ENCODE results near the gene KIAA1549. TPM values are rescaled to one million over a fixed set of nuclear protein-coding genes. Genes with fewer than 3 reads are reported as not detected.

KIAA1549 gene
- polyA plus RNA-seq, 2 donors, result 0.16 to 0.20 TPM

DNA sequence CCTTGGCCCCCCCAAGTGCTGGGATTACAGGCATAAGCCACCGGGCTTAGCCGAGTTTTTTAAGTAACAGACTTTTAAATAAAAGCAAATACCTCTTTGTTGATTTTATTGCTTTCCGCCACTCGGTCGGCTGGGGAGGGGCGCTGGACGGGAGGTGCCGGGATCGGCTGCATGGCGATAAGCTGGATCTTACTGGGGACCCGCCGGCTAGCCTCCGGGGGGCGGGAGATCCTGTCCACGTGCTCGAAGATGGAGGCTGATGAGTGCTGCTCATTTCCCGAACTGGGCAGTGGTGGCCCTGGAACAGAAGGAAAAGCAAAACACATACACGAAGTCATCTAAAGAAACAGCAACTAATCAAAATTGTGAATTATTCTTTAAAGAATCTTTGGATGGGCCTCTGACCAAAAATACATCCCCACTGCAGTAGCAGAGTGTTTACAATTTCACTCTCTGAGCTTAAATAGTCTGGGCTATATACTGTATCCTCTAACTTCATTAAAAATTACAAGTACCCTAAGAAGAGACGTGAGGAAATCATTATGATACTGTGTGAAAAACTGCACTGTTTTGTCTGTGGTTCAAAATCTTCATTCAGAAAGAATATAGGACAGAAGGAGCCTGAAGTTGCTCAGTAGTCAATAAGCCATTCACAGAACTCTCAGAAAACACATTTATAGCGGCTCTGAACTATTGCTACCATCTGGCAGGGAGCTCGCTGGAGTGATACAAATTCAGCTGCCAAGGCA is 110.0 kb downstream of the KIAA1549 start:
- no peak overlapping the region for H3K27ac ChIP-seq (ENCODE audit: low read depth in 2 of 2, low read length in 1 of 2)
- H3K36me3 ChIP-seq (ENCODE audit: control insufficient read depth in 2 of 2, insufficient read depth in 2 of 2, low read length in 1 of 2), result peaks cover 0 to 4% of the 10 kb centered on the region in 2 donors
- no peak overlapping the region for H3K4me3 ChIP-seq (ENCODE audit: low read depth in 1 of 2, low read length in 2 of 2)
- no peaks in the 10 kb centered on the region for H3K27me3 ChIP-seq (ENCODE audit: control insufficient read depth in 1 of 2, insufficient read depth in 2 of 2, low read length in 2 of 2)
- H3K4me1 ChIP-seq (ENCODE audit: control insufficient read depth in 2 of 2, insufficient read depth in 2 of 2, low read length in 1 of 2), result no peaks in the 10 kb centered on the region
- H3K9me3 ChIP-seq (ENCODE audit: control insufficient read depth in 2 of 2, insufficient read depth in 1 of 2, low read depth in 1 of 2, low read length in 1 of 2), result peaks cover 0 to 2% of the 10 kb centered on the region in 2 donors
- WGBS, 2 donors, result 93 to 94% methylated on average over 21 of the region's 21 CpGs

DNA sequence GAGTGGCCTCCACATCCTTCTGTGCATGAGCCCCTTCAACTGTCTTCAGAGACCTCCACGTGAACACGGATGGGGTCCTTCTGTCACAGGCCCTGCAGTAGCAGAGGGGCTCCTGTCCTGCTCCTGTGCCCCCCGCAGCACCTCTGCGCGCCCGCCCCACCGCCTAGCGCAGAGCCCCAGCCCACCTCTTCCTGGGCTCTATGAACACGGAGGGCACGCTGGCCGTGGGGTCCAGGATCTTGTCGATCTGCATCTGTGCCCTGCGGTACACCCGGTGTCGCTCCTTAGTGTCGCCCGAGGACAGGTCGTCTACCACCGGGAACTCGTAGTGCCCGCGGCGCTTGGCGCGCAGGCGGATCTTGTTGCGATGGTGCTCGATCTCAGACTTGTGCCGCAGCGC is 111.8 kb downstream of the KIAA1549 start:
- Histone ChIP-seq H3K4me1 (ENCODE audit: control insufficient read depth in 2 of 2, insufficient read depth in 2 of 2, low read length in 1 of 2) (no peaks in the 10 kb centered on the region), H3K36me3 (ENCODE audit: control insufficient read depth in 2 of 2, insufficient read depth in 2 of 2, low read length in 1 of 2) (peaks cover 0 to 4% of the 10 kb centered on the region in 2 donors), H3K27ac (ENCODE audit: low read depth in 2 of 2, low read length in 1 of 2) (no peak overlapping the region), H3K27me3 (ENCODE audit: control insufficient read depth in 1 of 2, insufficient read depth in 2 of 2, low read length in 2 of 2) (no peaks in the 10 kb centered on the region), H3K4me3 (ENCODE audit: low read depth in 1 of 2, low read length in 2 of 2) (no peak overlapping the region), H3K9me3 (ENCODE audit: control insufficient read depth in 2 of 2, insufficient read depth in 1 of 2, low read depth in 1 of 2, low read length in 1 of 2) (peaks cover 0 to 2% of the 10 kb centered on the region in 2 donors)
- whole genome bisulfite sequencing, 2 donors, result 98 to 99% methylated on average over 30 of the region's 30 CpGs

DNA sequence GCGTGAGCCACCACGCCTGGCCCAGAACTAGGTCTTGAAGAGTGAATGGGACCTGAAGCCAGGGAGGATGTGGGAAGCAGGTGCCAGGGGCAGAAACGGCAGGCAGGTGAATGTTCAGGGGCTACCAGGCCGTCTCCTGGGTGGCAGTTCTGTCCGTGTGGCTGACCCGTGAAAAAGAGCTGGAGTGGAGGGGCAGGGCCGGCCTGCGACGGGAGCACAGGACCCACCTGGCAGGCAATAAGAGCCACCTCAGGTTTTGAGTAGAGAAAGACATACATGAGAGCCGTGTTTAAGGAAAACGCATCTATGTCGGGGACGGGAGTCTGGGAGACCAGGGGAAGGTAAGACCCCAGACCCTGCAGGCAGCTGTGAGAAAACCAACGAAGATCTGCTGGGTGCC is 112.5 kb downstream of the KIAA1549 start:
- peaks cover 0 to 2% of the 10 kb centered on the region in 2 donors for H3K9me3 ChIP-seq (ENCODE audit: control insufficient read depth in 2 of 2, insufficient read depth in 1 of 2, low read depth in 1 of 2, low read length in 1 of 2)
- no peak overlapping the region for H3K4me3 ChIP-seq (ENCODE audit: low read depth in 1 of 2, low read length in 2 of 2)
- H3K27ac ChIP-seq (ENCODE audit: low read depth in 2 of 2, low read length in 1 of 2), result no peak overlapping the region
- H3K4me1 ChIP-seq (ENCODE audit: control insufficient read depth in 2 of 2, insufficient read depth in 2 of 2, low read length in 1 of 2), result no peaks in the 10 kb centered on the region
- H3K36me3 ChIP-seq (ENCODE audit: control insufficient read depth in 2 of 2, insufficient read depth in 2 of 2, low read length in 1 of 2), result peaks cover 0 to 4% of the 10 kb centered on the region in 2 donors
- no peaks in the 10 kb centered on the region for H3K27me3 ChIP-seq (ENCODE audit: control insufficient read depth in 1 of 2, insufficient read depth in 2 of 2, low read length in 2 of 2)
- 89 to 94% methylated on average over 14 of the region's 14 CpGs for WGBS, 2 donors

DNA sequence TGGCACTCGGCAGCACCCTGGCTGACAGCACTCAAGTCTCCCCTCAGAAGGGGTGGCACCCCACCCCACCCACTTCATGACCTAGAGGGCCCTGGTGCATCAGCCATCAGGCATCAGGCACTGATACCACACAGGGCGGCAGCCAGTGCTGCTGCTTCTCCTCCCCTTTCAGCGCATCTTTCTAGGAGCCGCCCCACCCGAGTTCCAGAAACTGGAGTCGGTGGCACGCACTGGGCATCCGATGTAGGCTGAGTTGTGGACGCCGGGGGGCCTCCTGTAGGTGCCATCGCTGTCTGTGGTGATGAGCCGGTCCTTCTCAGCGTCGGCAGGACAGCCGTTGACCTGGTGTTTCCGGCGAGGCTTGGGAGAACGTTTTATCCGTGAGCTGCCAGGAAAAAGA is 113.4 kb downstream of the KIAA1549 start:
- H3K4me1 ChIP-seq (ENCODE audit: control insufficient read depth in 2 of 2, insufficient read depth in 2 of 2, low read length in 1 of 2), result no peaks in the 10 kb centered on the region
- no peaks in the 10 kb centered on the region for H3K27me3 ChIP-seq (ENCODE audit: control insufficient read depth in 1 of 2, insufficient read depth in 2 of 2, low read length in 2 of 2)
- no peak overlapping the region for H3K4me3 ChIP-seq (ENCODE audit: low read depth in 1 of 2, low read length in 2 of 2)
- WGBS, 2 donors, result 96 to 97% methylated on average over 19 of the region's 19 CpGs
- H3K27ac ChIP-seq (ENCODE audit: low read depth in 2 of 2, low read length in 1 of 2), result no peak overlapping the region
- H3K36me3 ChIP-seq (ENCODE audit: control insufficient read depth in 2 of 2, insufficient read depth in 2 of 2, low read length in 1 of 2), result peaks cover 0 to 4% of the 10 kb centered on the region in 2 donors
- peaks cover 0 to 2% of the 10 kb centered on the region in 2 donors for H3K9me3 ChIP-seq (ENCODE audit: control insufficient read depth in 2 of 2, insufficient read depth in 1 of 2, low read depth in 1 of 2, low read length in 1 of 2)

DNA sequence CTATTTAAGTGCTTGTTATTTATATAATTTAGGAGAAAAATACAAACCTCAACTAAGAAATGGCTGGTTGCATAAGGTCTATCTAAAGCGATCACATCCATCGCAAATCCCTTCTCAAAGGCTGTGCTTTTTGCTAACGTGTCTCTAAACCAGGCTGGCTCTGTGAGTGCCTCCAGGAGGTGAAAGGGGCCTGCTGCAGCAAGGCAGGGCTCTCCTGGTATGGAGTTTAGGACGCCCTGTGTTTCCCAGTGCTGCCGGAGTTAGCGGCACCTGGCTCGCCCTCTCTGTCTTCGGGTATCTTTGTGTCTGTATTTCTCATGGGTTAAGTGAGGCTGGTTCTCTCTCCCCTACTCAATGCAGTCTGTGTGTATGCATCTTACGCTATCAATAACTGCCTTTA is 114.8 kb downstream of the KIAA1549 start:
- no peak overlapping the region for H3K27ac ChIP-seq (ENCODE audit: low read depth in 2 of 2, low read length in 1 of 2)
- no peak overlapping the region for H3K4me3 ChIP-seq (ENCODE audit: low read depth in 1 of 2, low read length in 2 of 2)
- no peaks in the 10 kb centered on the region for H3K4me1 ChIP-seq (ENCODE audit: control insufficient read depth in 2 of 2, insufficient read depth in 2 of 2, low read length in 1 of 2)
- H3K9me3 ChIP-seq (ENCODE audit: control insufficient read depth in 2 of 2, insufficient read depth in 1 of 2, low read depth in 1 of 2, low read length in 1 of 2), result peaks cover 0 to 2% of the 10 kb centered on the region in 2 donors
- no peaks in the 10 kb centered on the region for H3K27me3 ChIP-seq (ENCODE audit: control insufficient read depth in 1 of 2, insufficient read depth in 2 of 2, low read length in 2 of 2)
- 94 to 96% methylated on average over 9 of the region's 9 CpGs for WGBS, 2 donors
- H3K36me3 ChIP-seq (ENCODE audit: control insufficient read depth in 2 of 2, insufficient read depth in 2 of 2, low read length in 1 of 2), result peaks cover 0 to 4% of the 10 kb centered on the region in 2 donors

- no peaks in the 10 kb centered on the region for H3K27me3 ChIP-seq (ENCODE audit: control insufficient read depth in 1 of 2, insufficient read depth in 2 of 2, low read length in 2 of 2)
- no peaks in the 10 kb centered on the region for H3K4me1 ChIP-seq (ENCODE audit: control insufficient read depth in 2 of 2, insufficient read depth in 2 of 2, low read length in 1 of 2)
- WGBS, 2 donors, result 68 to 71% methylated on average over 4 of the region's 4 CpGs
- H3K4me3 ChIP-seq (ENCODE audit: low read depth in 1 of 2, low read length in 2 of 2), result no peak overlapping the region
- H3K36me3 ChIP-seq (ENCODE audit: control insufficient read depth in 2 of 2, insufficient read depth in 2 of 2, low read length in 1 of 2), result peaks cover 0 to 4% of the 10 kb centered on the region in 2 donors
- peaks cover 0 to 2% of the 10 kb centered on the region in 2 donors for H3K9me3 ChIP-seq (ENCODE audit: control insufficient read depth in 2 of 2, insufficient read depth in 1 of 2, low read depth in 1 of 2, low read length in 1 of 2)
- H3K27ac ChIP-seq (ENCODE audit: low read depth in 2 of 2, low read length in 1 of 2), result no peak overlapping the region
Observed at GRCh38 chr7:138865843-138866242, 115.3 kb downstream of the KIAA1549 start.

GRCh38 chr7:138864667-138865066 is 116.5 kb downstream of the KIAA1549 start:
- WGBS, 2 donors, result 53 to 66% methylated on average over 3 of the region's 3 CpGs
- peaks cover 0 to 2% of the 10 kb centered on the region in 2 donors for H3K9me3 ChIP-seq (ENCODE audit: control insufficient read depth in 2 of 2, insufficient read depth in 1 of 2, low read depth in 1 of 2, low read length in 1 of 2)
- H3K4me3 ChIP-seq (ENCODE audit: low read depth in 1 of 2, low read length in 2 of 2), result no peak overlapping the region
- peaks cover 0 to 4% of the 10 kb centered on the region in 2 donors for H3K36me3 ChIP-seq (ENCODE audit: control insufficient read depth in 2 of 2, insufficient read depth in 2 of 2, low read length in 1 of 2)
- no peak overlapping the region for H3K27ac ChIP-seq (ENCODE audit: low read depth in 2 of 2, low read length in 1 of 2)
- H3K27me3 ChIP-seq (ENCODE audit: control insufficient read depth in 1 of 2, insufficient read depth in 2 of 2, low read length in 2 of 2), result no peaks in the 10 kb centered on the region
- no peaks in the 10 kb centered on the region for H3K4me1 ChIP-seq (ENCODE audit: control insufficient read depth in 2 of 2, insufficient read depth in 2 of 2, low read length in 1 of 2)

DNA sequence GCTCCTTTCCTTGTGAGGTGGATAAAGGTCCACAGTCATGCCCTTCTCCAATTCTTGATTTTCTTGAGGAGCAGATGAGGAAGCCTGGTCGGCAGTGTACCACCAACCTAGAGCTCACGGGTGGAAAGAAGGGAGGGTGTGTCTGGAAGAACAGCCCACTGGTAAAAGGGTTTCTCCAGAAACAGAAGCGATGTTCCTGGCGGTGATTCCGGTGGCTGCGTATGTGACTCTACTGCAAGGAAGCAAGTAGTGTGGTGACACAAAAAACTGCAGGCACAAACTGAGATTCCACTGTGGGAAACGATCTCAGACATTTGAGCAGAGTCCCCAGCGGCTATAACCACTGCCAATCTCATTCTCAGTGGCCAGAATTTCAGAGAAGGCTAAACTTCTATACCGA is 117.3 kb downstream of the KIAA1549 start:
- H3K27ac ChIP-seq (ENCODE audit: low read depth in 2 of 2, low read length in 1 of 2), result no peak overlapping the region
- H3K27me3 ChIP-seq (ENCODE audit: control insufficient read depth in 1 of 2, insufficient read depth in 2 of 2, low read length in 2 of 2), result no peaks in the 10 kb centered on the region
- no peaks in the 10 kb centered on the region for H3K36me3 ChIP-seq (ENCODE audit: control insufficient read depth in 2 of 2, insufficient read depth in 2 of 2, low read length in 1 of 2)
- no peaks in the 10 kb centered on the region for H3K4me1 ChIP-seq (ENCODE audit: control insufficient read depth in 2 of 2, insufficient read depth in 2 of 2, low read length in 1 of 2)
- H3K9me3 ChIP-seq (ENCODE audit: control insufficient read depth in 2 of 2, insufficient read depth in 1 of 2, low read depth in 1 of 2, low read length in 1 of 2), result no peaks in the 10 kb centered on the region
- 95% methylated on average over 9 of the region's 9 CpGs for WGBS, 2 donors
- no peak overlapping the region for H3K4me3 ChIP-seq (ENCODE audit: low read depth in 1 of 2, low read length in 2 of 2)

DNA sequence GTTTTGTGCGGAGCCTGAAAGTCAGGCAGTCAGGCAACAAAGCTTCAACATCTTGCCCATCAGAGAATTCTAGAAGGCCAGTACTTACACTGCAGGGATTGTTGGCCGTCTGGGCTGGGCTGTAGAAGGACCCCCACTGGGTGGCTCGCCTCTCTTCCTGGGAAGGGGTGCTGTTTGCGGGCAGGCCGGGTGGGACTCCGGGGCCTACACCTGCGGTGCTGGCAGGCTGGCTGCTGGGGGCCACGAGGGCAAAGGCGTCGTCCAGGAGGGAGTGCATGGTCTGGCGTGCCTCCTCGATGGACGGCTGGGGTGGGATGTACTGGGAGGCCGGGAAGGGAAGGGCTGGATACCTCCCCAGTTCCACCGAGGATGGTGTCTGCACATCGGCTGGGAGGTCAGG is 120.1 kb downstream of the KIAA1549 start:
- WGBS, 2 donors, result 93 to 96% methylated on average over 16 of the region's 16 CpGs
- H3K27ac ChIP-seq (ENCODE audit: low read depth in 2 of 2, low read length in 1 of 2), result no peak overlapping the region
- no peaks in the 10 kb centered on the region for H3K4me1 ChIP-seq (ENCODE audit: control insufficient read depth in 2 of 2, insufficient read depth in 2 of 2, low read length in 1 of 2)
- H3K27me3 ChIP-seq (ENCODE audit: control insufficient read depth in 1 of 2, insufficient read depth in 2 of 2, low read length in 2 of 2), result no peaks in the 10 kb centered on the region
- H3K4me3 ChIP-seq (ENCODE audit: low read depth in 1 of 2, low read length in 2 of 2), result no peak overlapping the region
- H3K9me3 ChIP-seq (ENCODE audit: control insufficient read depth in 2 of 2, insufficient read depth in 1 of 2, low read depth in 1 of 2, low read length in 1 of 2), result no peaks in the 10 kb centered on the region
- H3K36me3 ChIP-seq (ENCODE audit: control insufficient read depth in 2 of 2, insufficient read depth in 2 of 2, low read length in 1 of 2), result no peaks in the 10 kb centered on the region

GRCh38 chr7:138857728-138858127 is 123.5 kb downstream of the KIAA1549 start:
- no peaks in the 10 kb centered on the region for H3K36me3 ChIP-seq (ENCODE audit: control insufficient read depth in 2 of 2, insufficient read depth in 2 of 2, low read length in 1 of 2)
- H3K4me1 ChIP-seq (ENCODE audit: control insufficient read depth in 2 of 2, insufficient read depth in 2 of 2, low read length in 1 of 2), result no peaks in the 10 kb centered on the region
- no peak overlapping the region for H3K4me3 ChIP-seq (ENCODE audit: low read depth in 1 of 2, low read length in 2 of 2)
- no peaks in the 10 kb centered on the region for H3K27me3 ChIP-seq (ENCODE audit: control insufficient read depth in 1 of 2, insufficient read depth in 2 of 2, low read length in 2 of 2)
- no peaks in the 10 kb centered on the region for H3K9me3 ChIP-seq (ENCODE audit: control insufficient read depth in 2 of 2, insufficient read depth in 1 of 2, low read depth in 1 of 2, low read length in 1 of 2)
- no peak overlapping the region for H3K27ac ChIP-seq (ENCODE audit: low read depth in 2 of 2, low read length in 1 of 2)

All from esophagus (tissue), 2 donors.